A673 (cell line): ENCODE results near the gene IFNAR1. TPM values are rescaled to one million over a fixed set of nuclear protein-coding genes. Genes with fewer than 3 reads are reported as not detected.

Experiments used
- BruUV-seq: library from RNA; stranded (reverse); fragments of 400-500 nt; replicated peaks from 2 replicates; lab custom pipeline; 2021; lab: Mats Ljungman, UMichigan
- CTCF ChIA-PET: fragments of 300-600 bp; sonication (Branson Sonifier 250); formaldehyde crosslinking; loops from one replicate; lab custom pipeline; 2022; ENCODE audit warnings: antibody characterized with exemption; lab: Charles Lee
- POLR2A ChIA-PET: fragments of 300-600 bp; sonication (Branson Sonifier 250); formaldehyde crosslinking; loops from one replicate; lab custom pipeline; 2022; ENCODE audit warnings: antibody characterized with exemption; ENCODE audit not compliant: low non-redundant PET; lab: Charles Lee
- DNase-seq: peaks from one replicate; pipeline ENCODE4 v3.0.0-alpha.2; 2015; ENCODE audit warnings: low spot score
- H3K27ac ChIP-seq: fragments of 200-600 bp; sonication (generic); 2 replicates; pipeline ENCODE4 v1.5.1; 2016; ENCODE audit warnings: mixed run types, low read depth, mild to moderate bottlenecking, mixed read lengths, antibody characterized with exemption, low read length; ENCODE audit not compliant: poor library complexity, severe bottlenecking
- H3K27me3 ChIP-seq: fragments of 200-600 bp; sonication (generic); replicated peaks from 2 replicates; pipeline ENCODE4 v1.6.1; 2017; ENCODE audit warnings: mixed run types, low read depth, mild to moderate bottlenecking, mixed read lengths, antibody characterized with exemption, low read length; ENCODE audit not compliant: insufficient read depth, poor library complexity
- H3K36me3 ChIP-seq: fragments of 200-600 bp; sonication (generic); 2 replicates; pipeline ENCODE4 v1.6.1; 2016; ENCODE audit warnings: mixed run types, mild to moderate bottlenecking, mixed read lengths, antibody characterized with exemption, low read length; ENCODE audit not compliant: insufficient read depth, poor library complexity, severe bottlenecking
- H3K4me1 ChIP-seq: fragments of 200-600 bp; sonication (generic); 2 replicates; pipeline ENCODE4 v1.6.1; 2017; ENCODE audit warnings: mixed run types, mild to moderate bottlenecking, mixed read lengths, antibody characterized with exemption, low read length; ENCODE audit not compliant: insufficient read depth, poor library complexity, severe bottlenecking
- H3K4me3 ChIP-seq: fragments of 200-600 bp; sonication (generic); 2 replicates; pipeline ENCODE4 v1.5.1; 2016; ENCODE audit warnings: low read depth, mixed run types, mild to moderate bottlenecking, mixed read lengths, low read length; ENCODE audit not compliant: poor library complexity, severe bottlenecking
- H3K9me3 ChIP-seq: fragments of 200-600 bp; sonication (generic); 2 replicates; pipeline ENCODE4 v1.6.1; 2016; ENCODE audit warnings: mixed run types, low read depth, mild to moderate bottlenecking, mixed read lengths, antibody characterized with exemption, low read length; ENCODE audit not compliant: poor library complexity, severe bottlenecking
- EZH2 ChIP-seq: fragments of 200-600 bp; sonication (generic); IDR thresholded peaks from 2 replicates; pipeline ENCODE4 v1.6.1; 2017; ENCODE audit warnings: borderline replicate concordance, low read depth, mild to moderate bottlenecking, mixed read lengths, antibody characterized with exemption, low read length; ENCODE audit not compliant: poor library complexity, severe bottlenecking
- intact Hi-C: fragments of 100-400 bp; cut with micrococcal nuclease; formaldehyde crosslinking; loops from one replicate; pipeline ENCODE4 v1.10.0; 2022; ENCODE audit not compliant: unreplicated experiment
- total RNA-seq: library from RNA; stranded (reverse); gene quantifications from 2 replicates; pipeline ENCODE4 v1.2.3, GENCODE V29; 2021
- TF ChIP-seq, protein P1 (sequence below): fragments of 300-800, 200-600 bp; sonication (generic); conservative IDR thresholded peaks from 2 replicates; pipeline ENCODE4 v1.5.1; 2017; ENCODE audit warnings: low read depth, mild to moderate bottlenecking, antibody characterized with exemption, low read length, moderate library complexity, mixed read lengths

Gene IFNAR1
- total RNA-seq, 1 experiment from 2014 or later: 38.1 TPM

DNA sequence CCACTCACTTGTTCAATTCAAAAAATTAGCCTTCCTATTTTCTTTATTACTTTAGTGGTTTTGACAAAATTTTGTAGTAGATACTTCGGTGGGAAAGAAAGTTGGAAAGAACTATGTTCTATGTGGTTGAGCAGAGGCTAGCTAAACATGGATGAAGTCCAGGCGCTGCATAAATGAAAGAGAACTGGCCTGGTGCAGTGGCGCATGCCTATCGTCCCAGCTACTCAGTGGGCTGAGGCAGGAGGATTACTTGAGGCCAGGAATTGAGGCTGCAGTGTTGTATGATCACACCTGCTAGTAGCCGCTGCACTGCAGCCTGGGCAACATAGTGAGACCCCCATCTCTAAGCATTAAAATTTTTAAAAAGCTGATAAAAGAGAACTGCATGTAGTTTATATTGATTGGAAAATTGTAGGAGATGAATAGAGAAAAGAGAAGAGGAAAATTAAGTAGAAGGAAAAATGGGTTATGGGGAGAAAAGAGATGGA, 21.0 kb downstream of the IFNAR1 start:
- BruUV-seq: no TSS peak
- no peaks in the 10 kb centered on the region for H3K27me3 ChIP-seq
- H3K4me1 ChIP-seq: no peaks in the 10 kb centered on the region
- CTCF ChIA-PET: interaction anchor here (1.7 kb wide), 1 partner anchor 16 kb away, joined by 7 read pairs; no protein-coding TSS in a partner anchor
- H3K27ac ChIP-seq: no peak overlapping the region
- DNase-seq: no peak
- POLR2A ChIA-PET: no interaction called here
- intact Hi-C loops: no loop called here
- TF ChIP-seq, protein P1, sequence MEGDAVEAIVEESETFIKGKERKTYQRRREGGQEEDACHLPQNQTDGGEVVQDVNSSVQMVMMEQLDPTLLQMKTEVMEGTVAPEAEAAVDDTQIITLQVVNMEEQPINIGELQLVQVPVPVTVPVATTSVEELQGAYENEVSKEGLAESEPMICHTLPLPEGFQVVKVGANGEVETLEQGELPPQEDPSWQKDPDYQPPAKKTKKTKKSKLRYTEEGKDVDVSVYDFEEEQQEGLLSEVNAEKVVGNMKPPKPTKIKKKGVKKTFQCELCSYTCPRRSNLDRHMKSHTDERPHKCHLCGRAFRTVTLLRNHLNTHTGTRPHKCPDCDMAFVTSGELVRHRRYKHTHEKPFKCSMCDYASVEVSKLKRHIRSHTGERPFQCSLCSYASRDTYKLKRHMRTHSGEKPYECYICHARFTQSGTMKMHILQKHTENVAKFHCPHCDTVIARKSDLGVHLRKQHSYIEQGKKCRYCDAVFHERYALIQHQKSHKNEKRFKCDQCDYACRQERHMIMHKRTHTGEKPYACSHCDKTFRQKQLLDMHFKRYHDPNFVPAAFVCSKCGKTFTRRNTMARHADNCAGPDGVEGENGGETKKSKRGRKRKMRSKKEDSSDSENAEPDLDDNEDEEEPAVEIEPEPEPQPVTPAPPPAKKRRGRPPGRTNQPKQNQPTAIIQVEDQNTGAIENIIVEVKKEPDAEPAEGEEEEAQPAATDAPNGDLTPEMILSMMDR: no peak
- TF ChIP-seq EZH2: no peak
- peaks cover 20% of the 10 kb centered on the region for H3K36me3 ChIP-seq
- H3K4me3 ChIP-seq: no peak overlapping the region
- no peaks in the 10 kb centered on the region for H3K9me3 ChIP-seq

DNA sequence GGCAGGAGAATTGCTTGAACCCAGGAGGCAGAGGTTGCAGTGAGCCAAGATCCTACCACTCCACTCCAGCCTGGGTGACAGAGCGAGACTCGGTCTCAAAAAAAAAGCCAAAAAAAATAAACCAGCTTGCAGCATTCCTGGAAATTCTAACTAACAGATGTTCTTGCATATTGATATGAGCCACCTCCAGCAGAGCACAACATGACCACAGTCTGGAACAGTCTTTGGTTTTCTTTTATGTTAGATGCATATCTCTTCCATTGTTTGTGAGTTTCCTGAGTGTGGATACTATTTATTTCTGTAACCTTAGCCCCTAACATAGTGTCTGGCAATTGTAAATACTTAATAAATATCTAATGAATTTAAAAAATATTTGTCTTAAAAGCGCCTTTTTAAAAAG, 23.9 kb downstream of the IFNAR1 start:
- no peaks in the 10 kb centered on the region for H3K4me1 ChIP-seq
- H3K36me3 ChIP-seq: peaks cover 12% of the 10 kb centered on the region
- TF ChIP-seq, protein P1: no peak
- TF ChIP-seq EZH2: no peak
- intact Hi-C loops: no loop called here
- ChIA-PET CTCF (no interaction called here), POLR2A (no interaction called here)
- H3K4me3 ChIP-seq: no peak overlapping the region
- no peaks in the 10 kb centered on the region for H3K9me3 ChIP-seq
- BruUV-seq: no TSS peak
- no peak overlapping the region for H3K27ac ChIP-seq
- no peaks in the 10 kb centered on the region for H3K27me3 ChIP-seq
- DNase-seq: no peak

DNA sequence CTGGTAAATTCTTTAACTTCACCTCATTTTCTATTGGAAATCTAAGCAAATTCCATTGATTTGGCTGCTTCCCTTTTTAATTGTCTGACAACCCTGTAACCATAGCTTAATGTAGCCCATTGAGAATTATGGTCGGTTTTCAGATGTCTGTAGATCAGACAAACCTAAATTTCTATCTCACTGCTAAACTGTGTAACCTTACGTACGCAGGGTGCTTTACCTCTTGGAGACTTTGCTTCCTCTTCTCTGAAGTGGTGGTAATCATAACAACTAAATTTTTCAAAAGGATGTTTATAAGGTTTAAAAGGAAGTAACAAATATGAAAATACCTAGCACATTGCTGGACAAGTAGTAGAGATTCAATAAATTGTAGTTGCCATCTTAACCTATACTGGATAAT, 25.9 kb downstream of the IFNAR1 start:
- H3K27ac ChIP-seq: no peak overlapping the region
- H3K4me1 ChIP-seq: no peaks in the 10 kb centered on the region
- DNase-seq: no peak
- CTCF ChIA-PET: no interaction called here
- POLR2A ChIA-PET: no interaction called here
- H3K4me3 ChIP-seq: no peak overlapping the region
- H3K36me3 ChIP-seq: peaks cover 12% of the 10 kb centered on the region
- TF ChIP-seq, protein P1: no peak
- no peak for TF ChIP-seq EZH2
- no peaks in the 10 kb centered on the region for H3K27me3 ChIP-seq
- no peaks in the 10 kb centered on the region for H3K9me3 ChIP-seq
- no TSS peak for BruUV-seq
- intact Hi-C loops: no loop called here
